ENCODE results near the gene HIGD1B.

GRCh38 chr17:44837196-44837595 lies 10.5 kb upstream of the HIGD1B start:
- no peak for TF ChIP-seq CTCF (IDR thresholded peaks at IDR 0.05 in 2 of 3, conservative IDR thresholded peaks at IDR 0.05 in 1 of 3; ENCODE audit: control insufficient read depth in 2 of 3, extremely low read depth in 1 of 3, insufficient read depth in 1 of 3, low read depth in 3 of 3, low read length in 3 of 3)
- TF ChIP-seq CREB1 (IDR thresholded peaks at IDR 0.05; ENCODE audit: low read depth), result no peak
- TF ChIP-seq ZNF622 (IDR thresholded peaks at IDR 0.05), result no peak
- TF ChIP-seq, protein P1, sequence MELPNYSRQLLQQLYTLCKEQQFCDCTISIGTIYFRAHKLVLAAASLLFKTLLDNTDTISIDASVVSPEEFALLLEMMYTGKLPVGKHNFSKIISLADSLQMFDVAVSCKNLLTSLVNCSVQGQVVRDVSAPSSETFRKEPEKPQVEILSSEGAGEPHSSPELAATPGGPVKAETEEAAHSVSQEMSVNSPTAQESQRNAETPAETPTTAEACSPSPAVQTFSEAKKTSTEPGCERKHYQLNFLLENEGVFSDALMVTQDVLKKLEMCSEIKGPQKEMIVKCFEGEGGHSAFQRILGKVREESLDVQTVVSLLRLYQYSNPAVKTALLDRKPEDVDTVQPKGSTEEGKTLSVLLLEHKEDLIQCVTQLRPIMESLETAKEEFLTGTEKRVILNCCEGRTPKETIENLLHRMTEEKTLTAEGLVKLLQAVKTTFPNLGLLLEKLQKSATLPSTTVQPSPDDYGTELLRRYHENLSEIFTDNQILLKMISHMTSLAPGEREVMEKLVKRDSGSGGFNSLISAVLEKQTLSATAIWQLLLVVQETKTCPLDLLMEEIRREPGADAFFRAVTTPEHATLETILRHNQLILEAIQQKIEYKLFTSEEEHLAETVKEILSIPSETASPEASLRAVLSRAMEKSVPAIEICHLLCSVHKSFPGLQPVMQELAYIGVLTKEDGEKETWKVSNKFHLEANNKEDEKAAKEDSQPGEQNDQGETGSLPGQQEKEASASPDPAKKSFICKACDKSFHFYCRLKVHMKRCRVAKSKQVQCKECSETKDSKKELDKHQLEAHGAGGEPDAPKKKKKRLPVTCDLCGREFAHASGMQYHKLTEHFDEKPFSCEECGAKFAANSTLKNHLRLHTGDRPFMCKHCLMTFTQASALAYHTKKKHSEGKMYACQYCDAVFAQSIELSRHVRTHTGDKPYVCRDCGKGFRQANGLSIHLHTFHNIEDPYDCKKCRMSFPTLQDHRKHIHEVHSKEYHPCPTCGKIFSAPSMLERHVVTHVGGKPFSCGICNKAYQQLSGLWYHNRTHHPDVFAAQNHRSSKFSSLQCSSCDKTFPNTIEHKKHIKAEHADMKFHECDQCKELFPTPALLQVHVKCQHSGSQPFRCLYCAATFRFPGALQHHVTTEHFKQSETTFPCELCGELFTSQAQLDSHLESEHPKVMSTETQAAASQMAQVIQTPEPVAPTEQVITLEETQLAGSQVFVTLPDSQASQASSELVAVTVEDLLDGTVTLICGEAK (IDR thresholded peaks at IDR 0.05; ENCODE audit: borderline replicate concordance), result no peak
- no peak for TF ChIP-seq YY1 (IDR thresholded peaks at IDR 0.05; ENCODE audit: low read depth, low read length)
- TF ChIP-seq CBX3 (IDR thresholded peaks at IDR 0.05; ENCODE audit: borderline replicate concordance, low read depth), result no peak

Data from GM12878 (cell line).